Measurements from ENCODE around the gene ANXA4. TPM values are rescaled to one million over a fixed set of nuclear protein-coding genes. Genes with fewer than 3 reads are reported as not detected.
A peak's percentile ranks its signal among the peaks of the same experiment; 100 is the strongest.

ANXA4 gene
- total and polyA plus RNA-seq, 2 of the 13 experiments (the other 11 are each of a cell fraction or from before 2014, with no cell fraction given): 155 to 168 TPM

- TF ChIP-seq, protein P1, sequence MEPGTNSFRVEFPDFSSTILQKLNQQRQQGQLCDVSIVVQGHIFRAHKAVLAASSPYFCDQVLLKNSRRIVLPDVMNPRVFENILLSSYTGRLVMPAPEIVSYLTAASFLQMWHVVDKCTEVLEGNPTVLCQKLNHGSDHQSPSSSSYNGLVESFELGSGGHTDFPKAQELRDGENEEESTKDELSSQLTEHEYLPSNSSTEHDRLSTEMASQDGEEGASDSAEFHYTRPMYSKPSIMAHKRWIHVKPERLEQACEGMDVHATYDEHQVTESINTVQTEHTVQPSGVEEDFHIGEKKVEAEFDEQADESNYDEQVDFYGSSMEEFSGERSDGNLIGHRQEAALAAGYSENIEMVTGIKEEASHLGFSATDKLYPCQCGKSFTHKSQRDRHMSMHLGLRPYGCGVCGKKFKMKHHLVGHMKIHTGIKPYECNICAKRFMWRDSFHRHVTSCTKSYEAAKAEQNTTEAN (CRISPR knock-in tag; conservative IDR thresholded peaks at IDR 0.05): no peak
- TF ChIP-seq, protein P2, sequence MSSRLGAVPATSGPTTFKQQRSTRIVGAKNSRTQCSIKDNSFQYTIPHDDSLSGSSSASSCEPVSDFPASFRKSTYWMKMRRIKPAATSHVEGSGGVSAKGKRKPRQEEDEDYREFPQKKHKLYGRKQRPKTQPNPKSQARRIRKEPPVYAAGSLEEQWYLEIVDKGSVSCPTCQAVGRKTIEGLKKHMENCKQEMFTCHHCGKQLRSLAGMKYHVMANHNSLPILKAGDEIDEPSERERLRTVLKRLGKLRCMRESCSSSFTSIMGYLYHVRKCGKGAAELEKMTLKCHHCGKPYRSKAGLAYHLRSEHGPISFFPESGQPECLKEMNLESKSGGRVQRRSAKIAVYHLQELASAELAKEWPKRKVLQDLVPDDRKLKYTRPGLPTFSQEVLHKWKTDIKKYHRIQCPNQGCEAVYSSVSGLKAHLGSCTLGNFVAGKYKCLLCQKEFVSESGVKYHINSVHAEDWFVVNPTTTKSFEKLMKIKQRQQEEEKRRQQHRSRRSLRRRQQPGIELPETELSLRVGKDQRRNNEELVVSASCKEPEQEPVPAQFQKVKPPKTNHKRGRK (CRISPR knock-in tag; IDR thresholded peaks at IDR 0.05): no peak
- TF ChIP-seq ZNF629 (CRISPR knock-in tag; conservative IDR thresholded peaks at IDR 0.05): peak; percentile 93
- TF ChIP-seq SIN3A (IDR thresholded peaks at IDR 0.05; ENCODE audit: borderline replicate concordance, low read depth, low read length): no peak
- no peak for TF ChIP-seq ZSCAN9 (CRISPR knock-in tag; IDR thresholded peaks at IDR 0.05; ENCODE audit: borderline replicate concordance)
- TF ChIP-seq ISX (CRISPR knock-in tag; conservative IDR thresholded peaks at IDR 0.05): no peak
- no peak for TF ChIP-seq ZNF878 (CRISPR knock-in tag; IDR thresholded peaks at IDR 0.05)
- no peak for TF ChIP-seq TEAD2 (CRISPR knock-in tag; IDR thresholded peaks at IDR 0.05)
- TF ChIP-seq, protein P3, sequence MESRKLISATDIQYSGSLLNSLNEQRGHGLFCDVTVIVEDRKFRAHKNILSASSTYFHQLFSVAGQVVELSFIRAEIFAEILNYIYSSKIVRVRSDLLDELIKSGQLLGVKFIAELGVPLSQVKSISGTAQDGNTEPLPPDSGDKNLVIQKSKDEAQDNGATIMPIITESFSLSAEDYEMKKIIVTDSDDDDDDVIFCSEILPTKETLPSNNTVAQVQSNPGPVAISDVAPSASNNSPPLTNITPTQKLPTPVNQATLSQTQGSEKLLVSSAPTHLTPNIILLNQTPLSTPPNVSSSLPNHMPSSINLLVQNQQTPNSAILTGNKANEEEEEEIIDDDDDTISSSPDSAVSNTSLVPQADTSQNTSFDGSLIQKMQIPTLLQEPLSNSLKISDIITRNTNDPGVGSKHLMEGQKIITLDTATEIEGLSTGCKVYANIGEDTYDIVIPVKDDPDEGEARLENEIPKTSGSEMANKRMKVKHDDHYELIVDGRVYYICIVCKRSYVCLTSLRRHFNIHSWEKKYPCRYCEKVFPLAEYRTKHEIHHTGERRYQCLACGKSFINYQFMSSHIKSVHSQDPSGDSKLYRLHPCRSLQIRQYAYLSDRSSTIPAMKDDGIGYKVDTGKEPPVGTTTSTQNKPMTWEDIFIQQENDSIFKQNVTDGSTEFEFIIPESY (CRISPR knock-in tag; IDR thresholded peaks at IDR 0.05): no peak
- no peak for TF ChIP-seq ATF7-NPFF (CRISPR knock-in tag; IDR thresholded peaks at IDR 0.05; ENCODE audit: low read depth)
- no peak for TF ChIP-seq ZNF530 (CRISPR knock-in tag; IDR thresholded peaks at IDR 0.05; ENCODE audit: low read depth)
- no peak for TF ChIP-seq RFX5 (IDR thresholded peaks at IDR 0.05; ENCODE audit: low read depth, low read length)
- TF ChIP-seq ZNF280D (CRISPR knock-in tag; IDR thresholded peaks at IDR 0.05): no peak
- no peak for TF ChIP-seq ZNF674 (CRISPR knock-in tag; IDR thresholded peaks at IDR 0.05; ENCODE audit: low read depth)
- TF ChIP-seq HOMEZ (CRISPR knock-in tag; IDR thresholded peaks at IDR 0.05; ENCODE audit: low read depth): no peak
- peak; percentile 10; the same call in 1 of the 2 replicates for TF ChIP-seq ZNF24 (IDR thresholded peaks at IDR 0.05)
- no peak for TF ChIP-seq ZNF569 (CRISPR knock-in tag; IDR thresholded peaks at IDR 0.05; ENCODE audit: borderline replicate concordance)
- peak; percentile 81; the same call in 1 of the 2 replicates for TF ChIP-seq CHD4 (IDR thresholded peaks at IDR 0.05; ENCODE audit: borderline replicate concordance, low read length)
- TF ChIP-seq ZNF331 (CRISPR knock-in tag; IDR thresholded peaks at IDR 0.05): no peak
- TF ChIP-seq SKI (IDR thresholded peaks at IDR 0.05; ENCODE audit: partially characterized antibody): peak; percentile 88
- 0 out of 2 replicates have a peak, but pooled peaks have one; percentile 30 for TF ChIP-seq ZBTB38 (CRISPR knock-in tag; IDR thresholded peaks at IDR 0.05)
Observed at GRCh38 chr2:69789175-69789721, 47.3 kb downstream of the ANXA4 start (continued).

Measured in HepG2 (cell line).